HUES64 (cell line): Measurements from ENCODE around the gene TMEM59.
"Not testable (repeated sequence)": the region's sequence is repeated elsewhere in the genome, so short reads cannot be mapped to it uniquely, and the experiment has no call there.

Experiments used
- H3K27ac ChIP-seq: 2 replicates; pipeline ENCODE4 v1.7.0; 2013; ENCODE audit warnings: low read depth, low read length, inconsistent platforms
- H3K27me3 ChIP-seq: 2 replicates; pipeline ENCODE4 v1.6.1; 2013; ENCODE audit warnings: mild to moderate bottlenecking, low read length; ENCODE audit not compliant: insufficient read depth
- H3K36me3 ChIP-seq: 2 replicates; pipeline ENCODE4 v1.6.1; 2013; ENCODE audit warnings: mild to moderate bottlenecking, low read length; ENCODE audit not compliant: insufficient read depth
- H3K4me1 ChIP-seq: 2 replicates; pipeline ENCODE4 v1.6.1; 2013; ENCODE audit warnings: mild to moderate bottlenecking, low read length, moderate library complexity; ENCODE audit not compliant: insufficient read depth
- H3K4me3 ChIP-seq: 2 replicates; pipeline ENCODE4 v1.5.1; 2013; ENCODE audit warnings: mild to moderate bottlenecking, low read length, moderate library complexity
- H3K9ac ChIP-seq: 2 replicates; pipeline ENCODE4 v1.6.1; 2013; ENCODE audit warnings: mild to moderate bottlenecking, low read depth, low read length
- H3K9me3 ChIP-seq: 2 replicates; pipeline ENCODE4 v1.6.1; 2013; ENCODE audit warnings: low read depth, low read length; ENCODE audit not compliant: insufficient read depth
- WGBS: fragments of 150-250, 120-280 bp; methylation state at CpG from one replicate; pipeline ENCODE4 v1.1.7; 2013; ENCODE audit warnings: missing lambda C conversion rate; 5-methylcytosine and 5-hydroxymethylcytosine counted together

Gene TMEM59

GRCh38 chr1:54024358-54024757, 28.6 kb downstream of the TMEM59 start:
- H3K9me3 ChIP-seq, result no peaks in the 10 kb centered on the region
- H3K4me1 ChIP-seq, result no peaks in the 10 kb centered on the region
- no peak overlapping the region for H3K4me3 ChIP-seq
- no peaks in the 10 kb centered on the region for H3K36me3 ChIP-seq
- H3K27me3 ChIP-seq, result no peaks in the 10 kb centered on the region
- 96% methylated on average over 1 of the region's 2 CpGs for WGBS
- H3K9ac ChIP-seq, result no peak overlapping the region
- H3K27ac ChIP-seq, result no peak overlapping the region

- not testable (repeated sequence) for H3K36me3 ChIP-seq, H3K27me3 ChIP-seq, H3K4me1 ChIP-seq, H3K9me3 ChIP-seq, H3K9ac ChIP-seq, H3K27ac ChIP-seq, H3K4me3 ChIP-seq
- WGBS, result 93% methylated on average over 10 of the region's 10 CpGs
These were observed 33.3 kb downstream of the TMEM59 start for GRCh38 chr1:54019562-54020176.

- H3K27ac ChIP-seq, result no peak overlapping the region
- no peaks in the 10 kb centered on the region for H3K4me1 ChIP-seq
- no peaks in the 10 kb centered on the region for H3K36me3 ChIP-seq
- no peaks in the 10 kb centered on the region for H3K27me3 ChIP-seq
- H3K9ac ChIP-seq, result no peak overlapping the region
- 87% methylated on average over 5 of the region's 5 CpGs for WGBS
- no peaks in the 10 kb centered on the region for H3K9me3 ChIP-seq
- H3K4me3 ChIP-seq, result no peak overlapping the region
These were observed 34.4 kb downstream of the TMEM59 start for GRCh38 chr1:54018635-54019034.

- 60% methylated on average over 6 of the region's 6 CpGs for WGBS
- H3K4me1 ChIP-seq, result no peaks in the 10 kb centered on the region
- H3K4me3 ChIP-seq, result no peak within 1 kb of the TSS
- no peaks in the 10 kb centered on the region for H3K27me3 ChIP-seq
- H3K9me3 ChIP-seq, result no peaks in the 10 kb centered on the region
- H3K9ac ChIP-seq, result no peak within 1 kb of the TSS
- no peak within 1 kb of the TSS for H3K27ac ChIP-seq
- H3K36me3 ChIP-seq, result no peaks in the 10 kb centered on the region
These were observed 35.0 kb downstream of the TMEM59 start, which contains the start of gene LDLRAD1 for GRCh38 chr1:54017979-54018378. LDLRAD1 (minus strand) TSS chr1:54018186; CDS start chr1:54018112, 74 bp downstream.

GRCh38 chr1:54016343-54017282, 36.4 kb downstream of the TMEM59 start:
- Histone ChIP-seq H3K27ac (no peak overlapping the region), H3K36me3 (no peaks in the 10 kb centered on the region), H3K27me3 (no peaks in the 10 kb centered on the region), H3K4me1 (no peaks in the 10 kb centered on the region), H3K9me3 (no peaks in the 10 kb centered on the region), H3K9ac (no peak overlapping the region), H3K4me3 (no peak overlapping the region)
- WGBS, result 59% methylated on average over 8 of the region's 8 CpGs

GRCh38 chr1:54014009-54014629, 38.9 kb downstream of the TMEM59 start:
- WGBS, result 76% methylated on average over 17 of the region's 17 CpGs
- H3K27me3 ChIP-seq, result no peaks in the 10 kb centered on the region
- H3K36me3 ChIP-seq, result no peaks in the 10 kb centered on the region
- H3K9ac ChIP-seq, result no peak overlapping the region
- H3K4me3 ChIP-seq, result no peak overlapping the region
- no peak overlapping the region for H3K27ac ChIP-seq
- no peaks in the 10 kb centered on the region for H3K9me3 ChIP-seq
- no peaks in the 10 kb centered on the region for H3K4me1 ChIP-seq

- 90% methylated on average over 8 of the region's 8 CpGs for WGBS
- no peak overlapping the region for H3K27ac ChIP-seq
- H3K9me3 ChIP-seq, result no peaks in the 10 kb centered on the region
- H3K27me3 ChIP-seq, result no peaks in the 10 kb centered on the region
- H3K4me3 ChIP-seq, result no peak overlapping the region
- no peaks in the 10 kb centered on the region for H3K4me1 ChIP-seq
- no peaks in the 10 kb centered on the region for H3K36me3 ChIP-seq
- H3K9ac ChIP-seq, result no peak overlapping the region
These were observed 39.5 kb downstream of the TMEM59 start for GRCh38 chr1:54013393-54014008.

- Histone ChIP-seq H3K27me3 (no peaks in the 10 kb centered on the region), H3K27ac (no peak overlapping the region), H3K4me1 (no peaks in the 10 kb centered on the region), H3K9ac (no peak overlapping the region), H3K4me3 (no peak overlapping the region), H3K9me3 (no peaks in the 10 kb centered on the region), H3K36me3 (no peaks in the 10 kb centered on the region)
- 92% methylated on average over 8 of the region's 8 CpGs for WGBS
These were observed 40.1 kb downstream of the TMEM59 start for GRCh38 chr1:54012863-54013262.

- Histone ChIP-seq H3K27ac (no peak overlapping the region), H3K9me3 (no peaks in the 10 kb centered on the region), H3K36me3 (no peaks in the 10 kb centered on the region), H3K4me3 (no peak overlapping the region), H3K27me3 (no peaks in the 10 kb centered on the region), H3K4me1 (no peaks in the 10 kb centered on the region), H3K9ac (no peak overlapping the region)
- WGBS, result 92% methylated on average over 9 of the region's 9 CpGs
These were observed 41.0 kb downstream of the TMEM59 start for GRCh38 chr1:54012008-54012325.

- no peaks in the 10 kb centered on the region for H3K4me1 ChIP-seq
- 90% methylated on average over 9 of the region's 9 CpGs for WGBS
These were observed 41.5 kb downstream of the TMEM59 start for GRCh38 chr1:54011316-54012007.

More at GRCh38 chr1:54011316-54012007, 41.5 kb downstream of the TMEM59 start:
- Histone ChIP-seq H3K4me3 (no peak overlapping the region), H3K27ac (no peak overlapping the region), H3K9ac (no peak overlapping the region), H3K36me3 (no peaks in the 10 kb centered on the region), H3K27me3 (no peaks in the 10 kb centered on the region), H3K9me3 (no peaks in the 10 kb centered on the region)
